ENCODE measurements around the gene MYO15A.
A peak's percentile ranks its signal among the peaks of the same experiment; 100 is the strongest.

MYO15A gene

DNA sequence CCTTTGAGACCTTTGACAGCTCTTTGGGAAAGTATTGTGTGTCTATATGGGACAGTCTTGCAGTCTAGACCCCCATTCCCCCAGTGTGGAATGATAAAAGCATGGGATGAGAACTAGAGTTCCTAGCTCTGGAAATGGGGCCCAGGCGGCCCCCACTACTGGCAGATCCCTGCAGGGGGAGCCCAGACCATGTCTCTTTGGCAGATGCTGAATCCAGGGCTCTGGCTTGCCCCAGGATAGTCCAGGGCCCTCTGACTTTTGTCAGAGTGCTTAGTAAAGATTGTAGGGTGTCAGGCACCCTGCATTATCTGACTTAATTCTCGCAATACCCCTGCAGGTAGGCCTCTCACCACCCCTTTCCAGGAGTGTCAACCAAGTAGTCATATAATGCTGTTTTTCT lies 83.4 kb downstream of the MYO15A start:
- 79% methylated on average over 1 of the region's 2 CpGs for WGBS
- Histone ChIP-seq H3K9ac (ENCODE audit: low read length) (peak overlapping the region; percentile 31), H3K79me1 (replicated peaks; ENCODE audit: low read length, poor library complexity, severe bottlenecking) (peaks cover 10% of the 10 kb centered on the region), H2AK5ac (ENCODE audit: low read length, severe bottlenecking) (no peak overlapping the region), H4K91ac (ENCODE audit: low read length) (no peak overlapping the region), H3K9me3 (ENCODE audit: control insufficient read depth, low read length) (no peaks in the 10 kb centered on the region), H3K4ac (ENCODE audit: low read depth in 1 of 2, low read length in 2 of 2) (no peak overlapping the region), H3K18ac (ENCODE audit: low read depth in 1 of 2, low read length in 2 of 2) (no peak overlapping the region), H2BK120ac (ENCODE audit: low read depth, low read length) (no peak overlapping the region), H3K23ac (ENCODE audit: low read length in 2 of 2) (no peak overlapping the region), H3K14ac (ENCODE audit: low read length in 2 of 2) (no peak overlapping the region), H2BK12ac (ENCODE audit: low read length in 2 of 2) (no peak overlapping the region), H3K4me3 (ENCODE audit: insufficient read depth in 1 of 2, low read depth in 1 of 2, low read length in 2 of 2) (no peak overlapping the region), H3K27me3 (ENCODE audit: control insufficient read depth in 1 of 2, insufficient read depth in 1 of 2, low read length in 2 of 2) (no peaks in the 10 kb centered on the region), H3K4me1 (ENCODE audit: control insufficient read depth, insufficient read depth, low read depth, low read length) (peaks cover 23% of the 10 kb centered on the region), H3K27ac (ENCODE audit: low read length, poor library complexity, severe bottlenecking) (no peak overlapping the region), H3K36me3 (ENCODE audit: control insufficient read depth in 1 of 2, insufficient read depth in 2 of 2, low read depth in 1 of 2, low read length in 2 of 2) (peaks cover 19 to 51% of the 10 kb centered on the region in 2 experiments), H2BK15ac (ENCODE audit: low read depth, poor library complexity, severe bottlenecking) (no peak overlapping the region), H4K8ac (ENCODE audit: low read length) (no peak overlapping the region), H2BK5ac (ENCODE audit: low read depth, low read length, poor library complexity, severe bottlenecking) (no peak overlapping the region), H3K4me2 (ENCODE audit: low read length, poor library complexity, severe bottlenecking) (no peak overlapping the region), H2AFZ (ENCODE audit: low read depth, low read length) (no peak overlapping the region)
- DNase-seq: peak; percentile 20

DNA sequence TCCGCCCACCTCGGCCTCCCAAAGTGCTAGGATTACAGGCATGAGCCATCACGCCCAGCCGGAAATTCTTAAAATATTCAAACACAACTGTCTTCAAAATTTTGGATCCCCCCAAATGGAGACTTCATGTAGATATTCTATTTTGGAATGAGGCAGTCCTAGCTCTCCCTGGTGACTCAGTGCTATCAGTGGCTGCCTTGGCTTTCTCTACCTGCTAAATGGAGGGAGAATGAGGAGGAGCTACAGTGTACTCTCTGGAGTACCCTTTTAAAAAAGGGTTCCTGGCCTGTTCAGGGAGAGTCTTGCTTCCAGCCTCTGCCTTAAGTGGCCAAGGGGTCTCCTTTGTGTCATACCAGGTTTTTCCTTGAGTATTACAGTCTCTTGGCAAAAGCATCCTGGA lies 85.8 kb downstream of the MYO15A start:
- peaks cover 24% of the 10 kb centered on the region for H3K79me1 ChIP-seq (replicated peaks; ENCODE audit: low read length, poor library complexity, severe bottlenecking)
- no peak overlapping the region for H3K9ac ChIP-seq (ENCODE audit: low read length)

DNA sequence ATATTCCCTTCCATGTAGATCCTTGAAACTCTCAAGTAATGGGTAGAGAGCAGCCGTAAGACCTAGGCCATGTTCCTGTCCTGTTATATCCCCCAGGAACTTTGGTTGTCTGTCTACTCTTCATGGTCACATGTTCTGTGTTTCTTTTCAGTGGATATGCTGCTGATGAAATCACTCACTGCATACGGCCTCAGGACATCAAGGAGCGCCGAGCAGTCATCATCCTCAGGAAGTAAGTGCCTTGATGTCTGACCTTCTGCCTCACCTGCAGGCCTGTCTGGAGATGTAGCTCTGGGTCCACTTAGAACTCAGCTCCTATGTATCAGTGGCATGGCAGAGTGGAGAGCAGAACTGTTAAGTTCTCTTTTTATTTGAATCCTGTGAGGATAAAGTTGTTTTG lies 86.2 kb downstream of the MYO15A start:
- Histone ChIP-seq H3K4me2 (ENCODE audit: low read length, poor library complexity, severe bottlenecking) (no peak overlapping the region), H3K4me3 (ENCODE audit: insufficient read depth in 1 of 2, low read depth in 1 of 2, low read length in 2 of 2) (no peak overlapping the region), H3K4me1 (ENCODE audit: control insufficient read depth, insufficient read depth, low read depth, low read length) (peaks cover 7% of the 10 kb centered on the region), H3K4ac (ENCODE audit: low read depth in 1 of 2, low read length in 2 of 2) (no peak overlapping the region), H2BK15ac (ENCODE audit: low read depth, poor library complexity, severe bottlenecking) (no peak overlapping the region), H3K18ac (ENCODE audit: low read depth in 1 of 2, low read length in 2 of 2) (no peak overlapping the region), H3K27me3 (ENCODE audit: control insufficient read depth in 1 of 2, insufficient read depth in 1 of 2, low read length in 2 of 2) (no peaks in the 10 kb centered on the region), H2BK5ac (ENCODE audit: low read depth, low read length, poor library complexity, severe bottlenecking) (no peak overlapping the region), H2BK120ac (ENCODE audit: low read depth, low read length) (no peak overlapping the region), H3K79me1 (replicated peaks; ENCODE audit: low read length, poor library complexity, severe bottlenecking) (peaks cover 24% of the 10 kb centered on the region), H2BK12ac (ENCODE audit: low read length in 2 of 2) (no peak overlapping the region), H3K27ac (ENCODE audit: low read length, poor library complexity, severe bottlenecking) (no peak overlapping the region), H3K9ac (ENCODE audit: low read length) (no peak overlapping the region), H3K23ac (ENCODE audit: low read length in 2 of 2) (no peak overlapping the region), H3K9me3 (ENCODE audit: control insufficient read depth, low read length) (no peaks in the 10 kb centered on the region), H4K91ac (ENCODE audit: low read length) (no peak overlapping the region), H2AFZ (ENCODE audit: low read depth, low read length) (no peak overlapping the region), H4K8ac (ENCODE audit: low read length) (no peak overlapping the region), H3K14ac (ENCODE audit: low read length in 2 of 2) (no peak overlapping the region), H2AK5ac (ENCODE audit: low read length, severe bottlenecking) (no peak overlapping the region), H3K36me3 (ENCODE audit: control insufficient read depth in 1 of 2, insufficient read depth in 2 of 2, low read depth in 1 of 2, low read length in 2 of 2) (peaks cover 40 to 68% of the 10 kb centered on the region in 2 experiments)
- 87% methylated on average over 4 of the region's 4 CpGs for WGBS
- DNase-seq: no peak

More for the DNA sequence above, 85.8 kb downstream of the MYO15A start:
- no peak overlapping the region for H3K14ac ChIP-seq (ENCODE audit: low read length in 2 of 2)
- DNase-seq: no peak
- no peak overlapping the region for H2AFZ ChIP-seq (ENCODE audit: low read depth, low read length)
- H3K27me3 ChIP-seq (ENCODE audit: control insufficient read depth in 1 of 2, insufficient read depth in 1 of 2, low read length in 2 of 2): no peaks in the 10 kb centered on the region
- H3K23ac ChIP-seq (ENCODE audit: low read length in 2 of 2): no peak overlapping the region
- H3K36me3 ChIP-seq (ENCODE audit: control insufficient read depth in 1 of 2, insufficient read depth in 2 of 2, low read depth in 1 of 2, low read length in 2 of 2): peaks cover 37 to 68% of the 10 kb centered on the region in 2 experiments
- no peak overlapping the region for H2BK12ac ChIP-seq (ENCODE audit: low read length in 2 of 2)
- H3K4me1 ChIP-seq (ENCODE audit: control insufficient read depth, insufficient read depth, low read depth, low read length): peaks cover 8% of the 10 kb centered on the region
- no peak overlapping the region for H2AK5ac ChIP-seq (ENCODE audit: low read length, severe bottlenecking)
- no peak overlapping the region for H3K4me2 ChIP-seq (ENCODE audit: low read length, poor library complexity, severe bottlenecking)
- H2BK15ac ChIP-seq (ENCODE audit: low read depth, poor library complexity, severe bottlenecking): no peak overlapping the region
- H3K18ac ChIP-seq (ENCODE audit: low read depth in 1 of 2, low read length in 2 of 2): no peak overlapping the region
- no peaks in the 10 kb centered on the region for H3K9me3 ChIP-seq (ENCODE audit: control insufficient read depth, low read length)
- H4K91ac ChIP-seq (ENCODE audit: low read length): no peak overlapping the region
- no peak overlapping the region for H2BK5ac ChIP-seq (ENCODE audit: low read depth, low read length, poor library complexity, severe bottlenecking)
- no peak overlapping the region for H4K8ac ChIP-seq (ENCODE audit: low read length)
- no CpG with 5 or more reads among the region's 4 CpGs for WGBS
- H3K4me3 ChIP-seq (ENCODE audit: insufficient read depth in 1 of 2, low read depth in 1 of 2, low read length in 2 of 2): no peak overlapping the region
- no peak overlapping the region for H2BK120ac ChIP-seq (ENCODE audit: low read depth, low read length)
- no peak overlapping the region for H3K4ac ChIP-seq (ENCODE audit: low read depth in 1 of 2, low read length in 2 of 2)
- no peak overlapping the region for H3K27ac ChIP-seq (ENCODE audit: low read length, poor library complexity, severe bottlenecking)

DNA sequence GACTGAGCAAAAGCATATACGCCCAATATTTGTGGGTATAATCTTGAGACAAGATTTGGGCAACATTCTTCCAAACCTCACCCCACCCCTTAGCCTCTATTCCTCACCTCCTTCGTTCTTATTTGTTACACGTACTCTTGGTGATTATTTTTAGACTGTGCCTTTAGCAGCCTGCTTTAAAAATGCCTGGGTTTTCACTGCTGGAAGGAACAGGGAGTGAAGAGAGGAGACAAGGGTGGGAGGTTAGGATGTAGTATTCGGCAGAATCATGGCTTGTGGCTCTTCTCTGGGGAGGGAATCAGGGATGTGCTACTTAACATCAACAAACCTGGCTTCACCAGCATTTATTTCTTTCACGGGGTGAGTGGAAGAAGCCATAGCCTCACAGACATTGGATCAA lies 86.7 kb downstream of the MYO15A start:
- Histone ChIP-seq H2BK5ac (ENCODE audit: low read depth, low read length, poor library complexity, severe bottlenecking) (no peak overlapping the region), H3K4me1 (ENCODE audit: control insufficient read depth, insufficient read depth, low read depth, low read length) (peaks cover 5% of the 10 kb centered on the region), H3K9me3 (ENCODE audit: control insufficient read depth, low read length) (no peaks in the 10 kb centered on the region), H3K18ac (ENCODE audit: low read depth in 1 of 2, low read length in 2 of 2) (no peak overlapping the region), H2BK15ac (ENCODE audit: low read depth, poor library complexity, severe bottlenecking) (no peak overlapping the region), H3K36me3 (ENCODE audit: control insufficient read depth in 1 of 2, insufficient read depth in 2 of 2, low read depth in 1 of 2, low read length in 2 of 2) (peaks cover 37 to 67% of the 10 kb centered on the region in 2 experiments), H4K8ac (ENCODE audit: low read length) (no peak overlapping the region), H3K4me3 (ENCODE audit: insufficient read depth in 1 of 2, low read depth in 1 of 2, low read length in 2 of 2) (no peak overlapping the region), H3K4me2 (ENCODE audit: low read length, poor library complexity, severe bottlenecking) (no peak overlapping the region), H3K14ac (ENCODE audit: low read length in 2 of 2) (no peak overlapping the region), H2BK120ac (ENCODE audit: low read depth, low read length) (no peak overlapping the region), H3K27me3 (ENCODE audit: control insufficient read depth in 1 of 2, insufficient read depth in 1 of 2, low read length in 2 of 2) (no peaks in the 10 kb centered on the region), H3K23ac (ENCODE audit: low read length in 2 of 2) (no peak overlapping the region), H2AFZ (ENCODE audit: low read depth, low read length) (no peak overlapping the region), H2AK5ac (ENCODE audit: low read length, severe bottlenecking) (no peak overlapping the region), H3K9ac (ENCODE audit: low read length) (no peak overlapping the region), H3K27ac (ENCODE audit: low read length, poor library complexity, severe bottlenecking) (no peak overlapping the region), H4K91ac (ENCODE audit: low read length) (no peak overlapping the region), H3K4ac (ENCODE audit: low read depth in 1 of 2, low read length in 2 of 2) (no peak overlapping the region), H2BK12ac (ENCODE audit: low read length in 2 of 2) (no peak overlapping the region), H3K79me1 (replicated peaks; ENCODE audit: low read length, poor library complexity, severe bottlenecking) (peaks cover 26% of the 10 kb centered on the region)
- WGBS: over 99% methylated on average over 4 of the region's 5 CpGs
- no peak for DNase-seq

Data from mesenchymal stem cell (in vitro differentiated cells and primary cell).